ENCODE data around the gene JPH3. TPM values are rescaled to one million over a fixed set of nuclear protein-coding genes. Genes with fewer than 3 reads are reported as not detected.

JPH3 gene
- total RNA-seq, 1 experiment from 2014 or later: 39.0 TPM

- TF ChIP-seq FOXJ3 (CRISPR knock-in tag; IDR thresholded peaks at IDR 0.05; ENCODE audit: borderline replicate concordance): no peak
- TF ChIP-seq NFATC4 (CRISPR knock-in tag; IDR thresholded peaks at IDR 0.05): no peak
- TF ChIP-seq JUN (CRISPR knock-in tag; IDR thresholded peaks at IDR 0.05): no peak
- TF ChIP-seq GABPB1 (CRISPR knock-in tag; IDR thresholded peaks at IDR 0.05): no peak
- no peak for TF ChIP-seq E2F1 (CRISPR knock-in tag; IDR thresholded peaks at IDR 0.05)
Measured at GRCh38 chr16:87708881-87709638, 106.8 kb downstream of the JPH3 start (continued).

DNA sequence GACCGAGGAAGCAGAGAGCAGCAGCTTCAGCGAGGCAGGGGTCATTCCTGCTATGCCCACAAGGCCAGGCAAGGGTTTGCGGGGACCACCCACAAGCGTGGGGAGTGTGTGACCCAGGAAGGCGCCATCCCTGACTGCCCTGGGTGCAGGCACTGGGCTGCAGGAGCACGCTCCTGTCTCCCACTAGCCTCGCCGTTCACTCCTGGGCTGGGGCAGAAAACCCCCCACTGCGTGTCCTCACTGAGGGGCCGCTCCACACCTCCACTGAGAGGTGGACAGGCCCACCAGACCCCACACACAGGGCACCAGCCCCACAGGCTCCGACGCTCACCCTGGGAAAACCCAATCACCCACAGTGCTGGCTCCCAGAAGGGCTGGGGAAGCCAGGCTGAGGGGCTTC is 107.4 kb downstream of the JPH3 start:
- ATAC-seq: no peak
- no peaks in the 10 kb centered on the region for H3K9me3 Mint-ChIP-seq
- H3K27ac Mint-ChIP-seq: no peak overlapping the region
- TF ChIP-seq TCF7 (CRISPR knock-in tag; IDR thresholded peaks at IDR 0.05; ENCODE audit: low read depth): no peak
- TF ChIP-seq, protein P1, sequence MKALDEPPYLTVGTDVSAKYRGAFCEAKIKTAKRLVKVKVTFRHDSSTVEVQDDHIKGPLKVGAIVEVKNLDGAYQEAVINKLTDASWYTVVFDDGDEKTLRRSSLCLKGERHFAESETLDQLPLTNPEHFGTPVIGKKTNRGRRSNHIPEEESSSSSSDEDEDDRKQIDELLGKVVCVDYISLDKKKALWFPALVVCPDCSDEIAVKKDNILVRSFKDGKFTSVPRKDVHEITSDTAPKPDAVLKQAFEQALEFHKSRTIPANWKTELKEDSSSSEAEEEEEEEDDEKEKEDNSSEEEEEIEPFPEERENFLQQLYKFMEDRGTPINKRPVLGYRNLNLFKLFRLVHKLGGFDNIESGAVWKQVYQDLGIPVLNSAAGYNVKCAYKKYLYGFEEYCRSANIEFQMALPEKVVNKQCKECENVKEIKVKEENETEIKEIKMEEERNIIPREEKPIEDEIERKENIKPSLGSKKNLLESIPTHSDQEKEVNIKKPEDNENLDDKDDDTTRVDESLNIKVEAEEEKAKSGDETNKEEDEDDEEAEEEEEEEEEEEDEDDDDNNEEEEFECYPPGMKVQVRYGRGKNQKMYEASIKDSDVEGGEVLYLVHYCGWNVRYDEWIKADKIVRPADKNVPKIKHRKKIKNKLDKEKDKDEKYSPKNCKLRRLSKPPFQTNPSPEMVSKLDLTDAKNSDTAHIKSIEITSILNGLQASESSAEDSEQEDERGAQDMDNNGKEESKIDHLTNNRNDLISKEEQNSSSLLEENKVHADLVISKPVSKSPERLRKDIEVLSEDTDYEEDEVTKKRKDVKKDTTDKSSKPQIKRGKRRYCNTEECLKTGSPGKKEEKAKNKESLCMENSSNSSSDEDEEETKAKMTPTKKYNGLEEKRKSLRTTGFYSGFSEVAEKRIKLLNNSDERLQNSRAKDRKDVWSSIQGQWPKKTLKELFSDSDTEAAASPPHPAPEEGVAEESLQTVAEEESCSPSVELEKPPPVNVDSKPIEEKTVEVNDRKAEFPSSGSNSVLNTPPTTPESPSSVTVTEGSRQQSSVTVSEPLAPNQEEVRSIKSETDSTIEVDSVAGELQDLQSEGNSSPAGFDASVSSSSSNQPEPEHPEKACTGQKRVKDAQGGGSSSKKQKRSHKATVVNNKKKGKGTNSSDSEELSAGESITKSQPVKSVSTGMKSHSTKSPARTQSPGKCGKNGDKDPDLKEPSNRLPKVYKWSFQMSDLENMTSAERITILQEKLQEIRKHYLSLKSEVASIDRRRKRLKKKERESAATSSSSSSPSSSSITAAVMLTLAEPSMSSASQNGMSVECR (CRISPR knock-in tag; IDR thresholded peaks at IDR 0.05; ENCODE audit: borderline replicate concordance): no peak
- no peak for TF ChIP-seq ESRRA (CRISPR knock-in tag; IDR thresholded peaks at IDR 0.05; ENCODE audit: borderline replicate concordance)
- peaks cover 13% of the 10 kb centered on the region for H3K36me3 Mint-ChIP-seq
- no peak for DNase-seq (ENCODE audit: low spot score)
- CTCF ChIA-PET: interaction anchor here (0.6 to 0.7 kb wide), 2 partner anchors 61 to 1645 kb away, joined by 3 read pairs; no protein-coding TSS in a partner anchor
- H3K27me3 Mint-ChIP-seq (ENCODE audit: low read depth): no peaks in the 10 kb centered on the region
- H3K4me3 Mint-ChIP-seq: no peak overlapping the region
- peaks cover 8% of the 10 kb centered on the region for H3K4me1 Mint-ChIP-seq
- POLR2A ChIA-PET: no interaction called here

DNA sequence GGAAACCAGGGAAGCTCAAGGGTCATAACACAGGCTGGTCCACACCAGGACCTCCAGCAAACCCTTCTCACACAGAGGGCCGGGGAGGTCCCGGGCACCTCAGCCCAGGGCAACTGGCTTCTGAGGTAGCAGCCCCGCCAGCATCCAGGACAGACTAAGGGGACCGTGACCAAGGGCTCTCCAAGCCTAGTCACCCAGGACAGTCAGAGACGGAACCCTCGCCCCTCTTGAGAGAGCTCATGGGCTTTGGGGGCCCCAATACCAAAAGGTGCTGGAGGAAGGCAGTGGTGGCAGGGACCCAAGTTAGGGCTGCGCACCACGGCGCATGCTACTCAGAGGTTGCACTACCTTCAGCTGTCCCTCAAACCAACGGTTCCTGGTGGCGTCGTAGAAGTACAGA is 108.6 kb downstream of the JPH3 start:
- Mint-ChIP-seq H3K4me1 (peaks cover 4% of the 10 kb centered on the region), H3K4me3 (no peak overlapping the region), H3K27ac (no peak overlapping the region), H3K27me3 (ENCODE audit: low read depth) (no peaks in the 10 kb centered on the region), H3K9me3 (no peaks in the 10 kb centered on the region), H3K36me3 (peaks cover 24% of the 10 kb centered on the region)
- TF ChIP-seq ZNF512 (CRISPR knock-in tag; IDR thresholded peaks at IDR 0.05; ENCODE audit: borderline replicate concordance): no peak
- TF ChIP-seq TEAD1 (CRISPR knock-in tag; IDR thresholded peaks at IDR 0.05): no peak
- TF ChIP-seq, protein P2, sequence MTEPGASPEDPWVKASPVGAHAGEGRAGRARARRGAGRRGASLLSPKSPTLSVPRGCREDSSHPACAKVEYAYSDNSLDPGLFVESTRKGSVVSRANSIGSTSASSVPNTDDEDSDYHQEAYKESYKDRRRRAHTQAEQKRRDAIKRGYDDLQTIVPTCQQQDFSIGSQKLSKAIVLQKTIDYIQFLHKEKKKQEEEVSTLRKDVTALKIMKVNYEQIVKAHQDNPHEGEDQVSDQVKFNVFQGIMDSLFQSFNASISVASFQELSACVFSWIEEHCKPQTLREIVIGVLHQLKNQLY (CRISPR knock-in tag; IDR thresholded peaks at IDR 0.05): no peak
- no peak for TF ChIP-seq FOXK1 (CRISPR knock-in tag; IDR thresholded peaks at IDR 0.05)
- TF ChIP-seq MXD4 (CRISPR knock-in tag; IDR thresholded peaks at IDR 0.05; ENCODE audit: borderline replicate concordance): no peak
- TF ChIP-seq, protein P1 (CRISPR knock-in tag; IDR thresholded peaks at IDR 0.05; ENCODE audit: borderline replicate concordance): no peak
- no peak for TF ChIP-seq NFATC4 (CRISPR knock-in tag; IDR thresholded peaks at IDR 0.05)
- no peak for TF ChIP-seq RELA (CRISPR knock-in tag; IDR thresholded peaks at IDR 0.05; ENCODE audit: borderline replicate concordance)
- TF ChIP-seq ZNF671 (CRISPR knock-in tag; IDR thresholded peaks at IDR 0.05): no peak
- no peak for TF ChIP-seq RORB (CRISPR knock-in tag; IDR thresholded peaks at IDR 0.05)
- TF ChIP-seq SP1 (CRISPR knock-in tag; conservative IDR thresholded peaks at IDR 0.05): no peak
- no peak for TF ChIP-seq SMAD3 (CRISPR knock-in tag; IDR thresholded peaks at IDR 0.05; ENCODE audit: borderline replicate concordance)
- no peak for TF ChIP-seq IRF2 (CRISPR knock-in tag; IDR thresholded peaks at IDR 0.05; ENCODE audit: borderline replicate concordance, low read depth)
- no peak for TF ChIP-seq MYBL2 (CRISPR knock-in tag; IDR thresholded peaks at IDR 0.05)
- CTCF ChIA-PET: interaction anchor here (1.2 kb wide), 1 partner anchor 9 kb away, joined by 4 read pairs; no protein-coding TSS in a partner anchor
- ATAC-seq (no peak), DNase-seq (ENCODE audit: low spot score) (no peak)
- POLR2A ChIA-PET: no interaction called here
